Measurements from ENCODE around the gene DTX4. TPM values are rescaled to one million over a fixed set of nuclear protein-coding genes. Genes with fewer than 3 reads are reported as not detected.

Gene DTX4
- polyA plus RNA-seq, 1 donor from 2014 or later, result 31.4 TPM

DNA sequence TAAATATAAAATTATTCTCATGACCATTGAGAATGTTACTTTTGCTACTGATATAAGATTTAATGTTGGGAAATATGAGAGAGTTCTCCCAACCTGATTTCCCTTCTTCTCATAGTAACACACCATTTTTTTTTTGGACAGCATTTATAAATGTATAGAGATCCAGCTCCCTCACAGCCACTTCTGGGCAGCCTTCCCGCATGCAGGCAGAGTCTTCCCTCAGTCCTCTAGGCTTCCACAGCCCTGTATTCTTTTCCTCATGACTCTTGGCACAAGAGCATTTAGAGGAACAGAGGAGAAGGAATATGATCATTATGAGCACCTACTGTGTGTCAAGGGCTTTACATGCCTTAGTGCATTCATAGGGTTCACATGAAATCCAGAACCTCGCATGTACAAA lies 9.0 kb downstream of the DTX4 start:
- H3F3A ChIP-seq (ENCODE audit: insufficient read depth, low read length, poor library complexity, severe bottlenecking), result no peaks in the 10 kb centered on the region
- no peaks in the 10 kb centered on the region for H3K9me3 ChIP-seq (ENCODE audit: low read length)
- peaks cover 7% of the 10 kb centered on the region for H3K36me3 ChIP-seq (ENCODE audit: insufficient read depth, low read length)
- no peaks in the 10 kb centered on the region for H4K20me1 ChIP-seq (ENCODE audit: insufficient read depth)
- H3K9ac ChIP-seq (ENCODE audit: low read length), result no peak overlapping the region
- H3K27ac ChIP-seq (ENCODE audit: low read length), result no peak overlapping the region
- H3K79me2 ChIP-seq (replicated peaks; ENCODE audit: insufficient read depth, low read length), result peaks cover 36% of the 10 kb centered on the region
- no peak overlapping the region for H3K4me3 ChIP-seq (ENCODE audit: low read length)
- TF ChIP-seq TAF1 (IDR thresholded peaks at IDR 0.05; ENCODE audit: low read depth) (no peak), POLR2AphosphoS5 (IDR thresholded peaks at IDR 0.05) (no peak), SMC3 (conservative IDR thresholded peaks at IDR 0.05; ENCODE audit: poor library complexity) (no peak), RAD21 (conservative IDR thresholded peaks at IDR 0.05) (no peak), EP300 (conservative IDR thresholded peaks at IDR 0.05; ENCODE audit: poor library complexity, severe bottlenecking) (no peak), EZH2 (IDR thresholded peaks at IDR 0.05; ENCODE audit: borderline replicate concordance, insufficient read depth, low read length, poor library complexity, severe bottlenecking) (no peak)
- TF ChIP-seq, protein P1, sequence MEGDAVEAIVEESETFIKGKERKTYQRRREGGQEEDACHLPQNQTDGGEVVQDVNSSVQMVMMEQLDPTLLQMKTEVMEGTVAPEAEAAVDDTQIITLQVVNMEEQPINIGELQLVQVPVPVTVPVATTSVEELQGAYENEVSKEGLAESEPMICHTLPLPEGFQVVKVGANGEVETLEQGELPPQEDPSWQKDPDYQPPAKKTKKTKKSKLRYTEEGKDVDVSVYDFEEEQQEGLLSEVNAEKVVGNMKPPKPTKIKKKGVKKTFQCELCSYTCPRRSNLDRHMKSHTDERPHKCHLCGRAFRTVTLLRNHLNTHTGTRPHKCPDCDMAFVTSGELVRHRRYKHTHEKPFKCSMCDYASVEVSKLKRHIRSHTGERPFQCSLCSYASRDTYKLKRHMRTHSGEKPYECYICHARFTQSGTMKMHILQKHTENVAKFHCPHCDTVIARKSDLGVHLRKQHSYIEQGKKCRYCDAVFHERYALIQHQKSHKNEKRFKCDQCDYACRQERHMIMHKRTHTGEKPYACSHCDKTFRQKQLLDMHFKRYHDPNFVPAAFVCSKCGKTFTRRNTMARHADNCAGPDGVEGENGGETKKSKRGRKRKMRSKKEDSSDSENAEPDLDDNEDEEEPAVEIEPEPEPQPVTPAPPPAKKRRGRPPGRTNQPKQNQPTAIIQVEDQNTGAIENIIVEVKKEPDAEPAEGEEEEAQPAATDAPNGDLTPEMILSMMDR (IDR thresholded peaks at IDR 0.05; ENCODE audit: poor library complexity, severe bottlenecking), result no peak
- TF ChIP-seq, protein P2, sequence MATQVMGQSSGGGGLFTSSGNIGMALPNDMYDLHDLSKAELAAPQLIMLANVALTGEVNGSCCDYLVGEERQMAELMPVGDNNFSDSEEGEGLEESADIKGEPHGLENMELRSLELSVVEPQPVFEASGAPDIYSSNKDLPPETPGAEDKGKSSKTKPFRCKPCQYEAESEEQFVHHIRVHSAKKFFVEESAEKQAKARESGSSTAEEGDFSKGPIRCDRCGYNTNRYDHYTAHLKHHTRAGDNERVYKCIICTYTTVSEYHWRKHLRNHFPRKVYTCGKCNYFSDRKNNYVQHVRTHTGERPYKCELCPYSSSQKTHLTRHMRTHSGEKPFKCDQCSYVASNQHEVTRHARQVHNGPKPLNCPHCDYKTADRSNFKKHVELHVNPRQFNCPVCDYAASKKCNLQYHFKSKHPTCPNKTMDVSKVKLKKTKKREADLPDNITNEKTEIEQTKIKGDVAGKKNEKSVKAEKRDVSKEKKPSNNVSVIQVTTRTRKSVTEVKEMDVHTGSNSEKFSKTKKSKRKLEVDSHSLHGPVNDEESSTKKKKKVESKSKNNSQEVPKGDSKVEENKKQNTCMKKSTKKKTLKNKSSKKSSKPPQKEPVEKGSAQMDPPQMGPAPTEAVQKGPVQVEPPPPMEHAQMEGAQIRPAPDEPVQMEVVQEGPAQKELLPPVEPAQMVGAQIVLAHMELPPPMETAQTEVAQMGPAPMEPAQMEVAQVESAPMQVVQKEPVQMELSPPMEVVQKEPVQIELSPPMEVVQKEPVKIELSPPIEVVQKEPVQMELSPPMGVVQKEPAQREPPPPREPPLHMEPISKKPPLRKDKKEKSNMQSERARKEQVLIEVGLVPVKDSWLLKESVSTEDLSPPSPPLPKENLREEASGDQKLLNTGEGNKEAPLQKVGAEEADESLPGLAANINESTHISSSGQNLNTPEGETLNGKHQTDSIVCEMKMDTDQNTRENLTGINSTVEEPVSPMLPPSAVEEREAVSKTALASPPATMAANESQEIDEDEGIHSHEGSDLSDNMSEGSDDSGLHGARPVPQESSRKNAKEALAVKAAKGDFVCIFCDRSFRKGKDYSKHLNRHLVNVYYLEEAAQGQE (IDR thresholded peaks at IDR 0.05; ENCODE audit: borderline replicate concordance), result no peak
- H3K27me3 ChIP-seq (ENCODE audit: insufficient read depth, low read depth, low read length), result no peaks in the 10 kb centered on the region
- H3K4me2 ChIP-seq (ENCODE audit: low read length), result no peak overlapping the region
- no peak overlapping the region for H2AFZ ChIP-seq (ENCODE audit: low read depth, low read length)
- no peaks in the 10 kb centered on the region for H3K9me2 ChIP-seq (ENCODE audit: insufficient read depth, low read length)

DNA sequence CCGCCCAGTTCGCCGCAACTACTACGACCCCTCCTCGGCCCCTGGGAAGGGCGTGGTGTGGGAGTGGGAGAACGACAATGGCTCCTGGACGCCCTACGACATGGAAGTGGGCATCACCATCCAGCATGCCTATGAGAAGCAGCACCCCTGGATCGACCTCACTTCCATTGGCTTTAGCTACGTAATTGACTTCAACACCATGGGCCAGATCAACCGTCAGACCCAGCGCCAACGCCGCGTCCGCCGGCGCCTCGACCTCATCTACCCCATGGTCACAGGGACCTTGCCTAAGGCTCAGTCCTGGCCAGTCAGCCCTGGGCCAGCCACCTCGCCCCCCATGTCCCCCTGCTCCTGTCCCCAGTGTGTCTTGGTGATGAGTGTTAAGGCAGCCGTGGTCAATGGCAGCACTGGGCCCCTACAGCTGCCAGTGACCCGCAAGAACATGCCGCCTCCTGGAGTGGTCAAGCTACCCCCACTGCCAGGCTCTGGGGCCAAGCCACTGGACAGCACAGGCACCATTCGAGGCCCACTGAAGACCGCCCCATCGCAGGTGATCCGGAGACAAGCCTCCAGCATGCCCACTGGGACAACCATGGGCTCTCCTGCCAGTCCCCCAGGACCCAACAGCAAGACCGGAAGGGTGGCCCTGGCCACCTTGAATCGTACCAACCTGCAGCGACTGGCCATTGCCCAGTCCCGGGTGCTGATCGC lies 10.0 kb downstream of the DTX4 start:
- Histone ChIP-seq H3K79me2 (replicated peaks; ENCODE audit: insufficient read depth, low read length) (peaks cover 36% of the 10 kb centered on the region), H4K20me1 (ENCODE audit: insufficient read depth) (no peaks in the 10 kb centered on the region), H3K9me2 (ENCODE audit: insufficient read depth, low read length) (no peaks in the 10 kb centered on the region), H3K36me3 (ENCODE audit: insufficient read depth, low read length) (peaks cover 7% of the 10 kb centered on the region), H3K4me2 (ENCODE audit: low read length) (no peak overlapping the region), H3K9me3 (ENCODE audit: low read length) (no peaks in the 10 kb centered on the region), H3F3A (ENCODE audit: insufficient read depth, low read length, poor library complexity, severe bottlenecking) (no peaks in the 10 kb centered on the region), H2AFZ (ENCODE audit: low read depth, low read length) (no peak overlapping the region), H3K27me3 (ENCODE audit: insufficient read depth, low read depth, low read length) (no peaks in the 10 kb centered on the region), H3K4me3 (ENCODE audit: low read length) (no peak overlapping the region), H3K27ac (ENCODE audit: low read length) (no peak overlapping the region), H3K9ac (ENCODE audit: low read length) (no peak overlapping the region)
- TF ChIP-seq RAD21 (conservative IDR thresholded peaks at IDR 0.05), result no peak
- TF ChIP-seq, protein P1 (IDR thresholded peaks at IDR 0.05; ENCODE audit: poor library complexity, severe bottlenecking), result no peak
